Left hindlimb (tissue), 1 donor: ENCODE measurements around the gene GRXCR2.
A peak's percentile ranks its signal among the peaks of the same experiment; 100 is the strongest.
"Not testable (repeated sequence)": the region's sequence is repeated elsewhere in the genome, so short reads cannot be mapped to it uniquely, and the experiment has no call there.

Source experiments
- DNase-seq: peaks from one replicate; pipeline ENCODE4 v3.0.0-alpha.2; 2018

GRXCR2 gene

GRCh38 chr5:145874765-145875164, 2.0 kb upstream of the GRXCR2 start:
- no peak for DNase-seq

- DNase-seq: no peak
These were observed 328 bp downstream of the GRXCR2 start for GRCh38 chr5:145872486-145872885.

- DNase-seq: no peak
These were observed 3.1 kb downstream of the GRXCR2 start for GRCh38 chr5:145869753-145870152.

- no peak for DNase-seq
These were observed 5.0 kb downstream of the GRXCR2 start for GRCh38 chr5:145867806-145868205.

- not testable (repeated sequence) for DNase-seq
These were observed 8.4 kb downstream of the GRXCR2 start for GRCh38 chr5:145864432-145864831.

- DNase-seq: no peak
These were observed 9.8 kb downstream of the GRXCR2 start for GRCh38 chr5:145863003-145863402.

GRCh38 chr5:145859897-145860296, 12.9 kb downstream of the GRXCR2 start:
- DNase-seq: no peak

GRCh38 chr5:145859453-145859852, 13.4 kb downstream of the GRXCR2 start:
- no peak for DNase-seq

GRCh38 chr5:145858959-145859358, 13.9 kb downstream of the GRXCR2 start:
- DNase-seq: no peak

- peak; percentile 70 for DNase-seq
These were observed 16.5 kb downstream of the GRXCR2 start for GRCh38 chr5:145856285-145856818.

- no peak for DNase-seq
These were observed 17.0 kb downstream of the GRXCR2 start for GRCh38 chr5:145855763-145856267.

GRCh38 chr5:145854651-145855258, 18.1 kb downstream of the GRXCR2 start:
- no peak for DNase-seq

- no peak for DNase-seq
These were observed 18.9 kb downstream of the GRXCR2 start for GRCh38 chr5:145853781-145854376.

GRCh38 chr5:145852990-145853389, 19.8 kb downstream of the GRXCR2 start:
- DNase-seq: no peak

- DNase-seq: no peak
These were observed 24.0 kb downstream of the GRXCR2 start for GRCh38 chr5:145848854-145849253.

- DNase-seq: no peak
These were observed 25.0 kb downstream of the GRXCR2 start for GRCh38 chr5:145847499-145848497.

GRCh38 chr5:145846081-145846480, 26.7 kb downstream of the GRXCR2 start:
- no peak for DNase-seq

GRCh38 chr5:145841299-145841698, 31.5 kb downstream of the GRXCR2 start:
- no peak for DNase-seq

GRCh38 chr5:145840458-145841132, 32.2 kb downstream of the GRXCR2 start:
- no peak for DNase-seq

GRCh38 chr5:145838276-145838675, 34.5 kb downstream of the GRXCR2 start:
- no peak for DNase-seq

- not testable (repeated sequence) for DNase-seq
These were observed 36.6 kb downstream of the GRXCR2 start for GRCh38 chr5:145836241-145836640.

GRCh38 chr5:145835848-145836239, 37.0 kb downstream of the GRXCR2 start:
- DNase-seq: no peak
